Neural cell (in vitro differentiated cells): ENCODE results near the gene SEC22A. TPM values are rescaled to one million over a fixed set of nuclear protein-coding genes. Genes with fewer than 3 reads are reported as not detected.

Experiments
- H2AFZ ChIP-seq: fragments of 200-600, 300-800 bp; sonication (generic), shearing (Covaris generic); 2 replicates; pipeline ENCODE4 v1.6.0; 2014; ENCODE audit warnings: low read depth, mild to moderate bottlenecking, antibody characterized with exemption, low read length, moderate library complexity
- H3F3A ChIP-seq: fragments of 200-600 bp; shearing (Covaris generic); 2 replicates; pipeline ENCODE4 v1.6.1; 2016; ENCODE audit warnings: mild to moderate bottlenecking, moderate library complexity, mixed read lengths, antibody characterized with exemption, low read length; ENCODE audit not compliant: insufficient read depth, poor library complexity, severe bottlenecking
- H3K27ac ChIP-seq: fragments of 200-600, 300-800 bp; sonication (generic), shearing (Covaris generic); 2 replicates; pipeline ENCODE4 v1.5.1; 2014; ENCODE audit warnings: mild to moderate bottlenecking, low read length, moderate library complexity
- H3K27me3 ChIP-seq: fragments of 300-800, 200-600 bp; sonication (generic), shearing (Covaris generic); 2 replicates; pipeline ENCODE4 v1.6.0; 2014; ENCODE audit warnings: mild to moderate bottlenecking, low read depth, low read length, moderate library complexity; ENCODE audit not compliant: insufficient read depth
- H3K36me3 ChIP-seq: fragments of 300-800, 200-600 bp; sonication (generic), shearing (Covaris generic); 2 replicates; pipeline ENCODE4 v1.5.1; 2014; ENCODE audit warnings: mild to moderate bottlenecking, antibody characterized with exemption, low read length, moderate library complexity; ENCODE audit not compliant: insufficient read depth
- H3K4me2 ChIP-seq: fragments of 300-800, 200-600 bp; sonication (generic), shearing (Covaris generic); 2 replicates; pipeline ENCODE4 v1.6.0; 2014; ENCODE audit warnings: mild to moderate bottlenecking, low read length
- H3K4me3 ChIP-seq: fragments of 300-800, 200-600 bp; sonication (generic), shearing (Covaris generic); 2 replicates; pipeline ENCODE4 v1.5.1; 2014; ENCODE audit warnings: mild to moderate bottlenecking, low read length, moderate library complexity
- H3K79me2 ChIP-seq: fragments of 200-600 bp; shearing (Covaris generic); replicated peaks from 2 replicates; pipeline ENCODE4 v1.6.0; 2014; ENCODE audit warnings: mild to moderate bottlenecking, low read length, moderate library complexity; ENCODE audit not compliant: insufficient read depth
- H3K9ac ChIP-seq: fragments of 300-800, 200-600 bp; sonication (generic), shearing (Covaris generic); 2 replicates; pipeline ENCODE4 v1.6.1; 2016; ENCODE audit warnings: mild to moderate bottlenecking, low read length, mixed read lengths
- H3K9me2 ChIP-seq: fragments of 200-600 bp; shearing (Covaris generic); 2 replicates; pipeline ENCODE4 v1.6.1; 2016; ENCODE audit warnings: mild to moderate bottlenecking, low read length, mixed read lengths; ENCODE audit not compliant: insufficient read depth
- H3K9me3 ChIP-seq: fragments of 200-600, 300-800 bp; sonication (generic), shearing (Covaris generic); 2 replicates; pipeline ENCODE4 v1.6.1; 2016; ENCODE audit warnings: mild to moderate bottlenecking, mixed run types, low read length, moderate library complexity, mixed read lengths
- H4K20me1 ChIP-seq: fragments of 200-600 bp; shearing (Covaris generic); 2 replicates; pipeline ENCODE4 v1.6.1; 2016; ENCODE audit warnings: mild to moderate bottlenecking, mixed run types; ENCODE audit not compliant: insufficient read depth
- CTCF ChIP-seq: fragments of 450-650 bp; IDR thresholded peaks from 2 replicates; pipeline ENCODE4 v1.5.1; 2014; ENCODE audit warnings: antibody characterized with exemption, mild to moderate bottlenecking, moderate library complexity; ENCODE audit not compliant: poor library complexity, severe bottlenecking
- EP300 ChIP-seq: fragments of 450-650 bp; conservative IDR thresholded peaks from 2 replicates; pipeline ENCODE4 v1.6.1; 2014; ENCODE audit warnings: antibody characterized with exemption, mild to moderate bottlenecking, moderate library complexity; ENCODE audit not compliant: poor library complexity, severe bottlenecking
- EZH2 ChIP-seq: fragments of 200-600, 300-800 bp; shearing (Covaris generic), sonication (generic); IDR thresholded peaks from 2 replicates; pipeline ENCODE4 v1.6.1; 2014; ENCODE audit warnings: antibody characterized with exemption, low read length, borderline replicate concordance, mild to moderate bottlenecking; ENCODE audit not compliant: insufficient read depth, poor library complexity, severe bottlenecking
- MXI1 ChIP-seq: fragments of 450-650 bp; conservative IDR thresholded peaks from 2 replicates; pipeline ENCODE4 v1.6.1; 2014; ENCODE audit warnings: antibody characterized with exemption, mild to moderate bottlenecking; ENCODE audit not compliant: poor library complexity, severe bottlenecking
- POLR2AphosphoS5 ChIP-seq: IDR thresholded peaks from 2 replicates; pipeline ENCODE4 v1.6.1; 2012
- RAD21 ChIP-seq: fragments of 450-650 bp; conservative IDR thresholded peaks from 2 replicates; pipeline ENCODE4 v1.6.1; 2014; ENCODE audit warnings: antibody characterized with exemption, mild to moderate bottlenecking, moderate library complexity
- REST ChIP-seq: IDR thresholded peaks from 2 replicates; pipeline ENCODE4 v1.6.1; 2012; ENCODE audit warnings: borderline replicate concordance
- SMC3 ChIP-seq: fragments of 450-650 bp; conservative IDR thresholded peaks from 2 replicates; pipeline ENCODE4 v1.6.1; 2014; ENCODE audit warnings: antibody characterized with exemption, mild to moderate bottlenecking, moderate library complexity; ENCODE audit not compliant: poor library complexity
- TAF1 ChIP-seq: IDR thresholded peaks from 2 replicates; pipeline ENCODE4 v1.6.1; 2012; ENCODE audit warnings: low read depth
- polyA plus RNA-seq: library from polyadenylated mRNA; depleted of rRNA; stranded (reverse); fragments of >200 nt; gene quantifications from 2 replicates; pipeline ENCODE4 v1.2.3, GENCODE V29; 2014

Gene SEC22A
- polyA plus RNA-seq, 1 donor from 2014 or later = 44.0 TPM

- Histone ChIP-seq H3K27ac (no peak overlapping the region), H3F3A (no peaks in the 10 kb centered on the region), H3K9me3 (no peaks in the 10 kb centered on the region), H3K4me3 (no peak overlapping the region), H3K9ac (no peak overlapping the region), H3K9me2 (no peaks in the 10 kb centered on the region), H3K27me3 (no peaks in the 10 kb centered on the region), H3K36me3 (no peaks in the 10 kb centered on the region), H2AFZ (no peak overlapping the region), H3K79me2 (no peaks in the 10 kb centered on the region), H4K20me1 (no peaks in the 10 kb centered on the region), H3K4me2 (no peak overlapping the region)
- TF ChIP-seq TAF1 (no peak), POLR2AphosphoS5 (no peak)
Measured at GRCh38 chr3:123281406-123281805, 79.7 kb downstream of the SEC22A start.

GRCh38 chr3:123281929-123282328 lies 80.2 kb downstream of the SEC22A start:
- TF ChIP-seq SMC3 (no peak), CTCF (no peak), EZH2 (no peak), TAF1 (no peak), REST (no peak), POLR2AphosphoS5 (no peak), EP300 (no peak), RAD21 (no peak), MXI1 (no peak)
- H4K20me1 ChIP-seq = no peaks in the 10 kb centered on the region
- no peaks in the 10 kb centered on the region for H3K9me2 ChIP-seq
- H3K4me2 ChIP-seq = no peak overlapping the region
- no peak overlapping the region for H3K4me3 ChIP-seq
- no peaks in the 10 kb centered on the region for H3K36me3 ChIP-seq
- H3K9ac ChIP-seq = no peak overlapping the region
- H3K79me2 ChIP-seq = no peaks in the 10 kb centered on the region
- H3K27me3 ChIP-seq = no peaks in the 10 kb centered on the region
- H3F3A ChIP-seq = no peaks in the 10 kb centered on the region
- no peak overlapping the region for H2AFZ ChIP-seq
- no peaks in the 10 kb centered on the region for H3K9me3 ChIP-seq
- no peak overlapping the region for H3K27ac ChIP-seq

GRCh38 chr3:123282461-123282860 lies 80.7 kb downstream of the SEC22A start:
- H3F3A ChIP-seq = no peaks in the 10 kb centered on the region
- no peak overlapping the region for H2AFZ ChIP-seq
- no peak overlapping the region for H3K9ac ChIP-seq
- H3K9me2 ChIP-seq = no peaks in the 10 kb centered on the region
- no peak overlapping the region for H3K4me3 ChIP-seq
- TF ChIP-seq RAD21 (no peak), REST (no peak), EP300 (no peak), POLR2AphosphoS5 (no peak), EZH2 (no peak), TAF1 (no peak), MXI1 (no peak)
- H3K4me2 ChIP-seq = no peak overlapping the region
- H4K20me1 ChIP-seq = no peaks in the 10 kb centered on the region
- H3K9me3 ChIP-seq = no peaks in the 10 kb centered on the region
- H3K27ac ChIP-seq = no peak overlapping the region
- no peaks in the 10 kb centered on the region for H3K79me2 ChIP-seq
- H3K36me3 ChIP-seq = no peaks in the 10 kb centered on the region
- no peaks in the 10 kb centered on the region for H3K27me3 ChIP-seq
